IMR-90 (cell line): ENCODE measurements around the gene LDHA. TPM values are rescaled to one million over a fixed set of nuclear protein-coding genes. Genes with fewer than 3 reads are reported as not detected.

ENCODE experiments used
- ATAC-seq: fragments of 200-7000 bp; cut with Tn5 transposase; 2 replicates; pipeline ENCODE4 v1.9.1; 2020; ENCODE audit warnings: low read depth, mild to moderate bottlenecking, moderate library complexity
- BruUV-seq: library from RNA; stranded (reverse); fragments of 400-500 nt; replicated peaks from 2 replicates; lab custom pipeline; 2021; lab: Mats Ljungman, UMichigan
- CTCF ChIA-PET: fragments of 300-600 bp; formaldehyde crosslinking; extraction: SDS; loops from one replicate; lab custom pipeline; 2021; ENCODE audit warnings: antibody characterized with exemption; lab: Yijun Ruan, JAX
- POLR2A ChIA-PET: fragments of 300-600 bp; sonication (Branson Sonifier 250); formaldehyde crosslinking; loops from one replicate; lab custom pipeline; 2022; ENCODE audit warnings: antibody characterized with exemption; ENCODE audit not compliant: unreplicated experiment; lab: Charles Lee
- DNase-seq: peaks from one replicate; pipeline ENCODE4 v3.0.0; 2013
- H2AFZ ChIP-seq: replicated peaks from 2 replicates; pipeline ENCODE3; 2013; ENCODE audit warnings: low read length, mild to moderate bottlenecking; ENCODE audit not compliant: poor library complexity
- H2AK5ac ChIP-seq: 2 replicates; pipeline ENCODE4 v1.6.1; 2013; ENCODE audit warnings: low read depth, low read length, inconsistent platforms
- H2AK9ac ChIP-seq: replicated peaks from 2 replicates; pipeline ENCODE3; 2013; ENCODE audit warnings: mild to moderate bottlenecking, low read depth, low read length, moderate library complexity; ENCODE audit not compliant: poor library complexity
- H2BK120ac ChIP-seq: 2 replicates; pipeline ENCODE4 v1.6.1; 2013; ENCODE audit warnings: low read depth, low read length, inconsistent platforms
- H2BK15ac ChIP-seq: 3 replicates; pipeline ENCODE4 v1.6.1; 2013; ENCODE audit warnings: low read depth, low read length, inconsistent platforms
- H2BK20ac ChIP-seq: 2 replicates; pipeline ENCODE4 v1.6.1; 2013; ENCODE audit warnings: low read depth, mild to moderate bottlenecking, inconsistent platforms, low read length, moderate library complexity
- H2BK5ac ChIP-seq: 2 replicates; pipeline ENCODE4 v1.6.1; 2013; ENCODE audit warnings: mild to moderate bottlenecking, low read depth, low read length, inconsistent platforms; ENCODE audit not compliant: poor library complexity, severe bottlenecking
- H3K14ac ChIP-seq: replicated peaks from 2 replicates; pipeline ENCODE4 v1.6.1; 2013; ENCODE audit warnings: low read depth, low read length, inconsistent platforms
- H3K18ac ChIP-seq: 2 replicates; pipeline ENCODE4 v1.6.1; 2013; ENCODE audit warnings: low read depth, low read length, control low read depth
- H3K23ac ChIP-seq: 2 replicates; pipeline ENCODE4 v1.6.1; 2013; ENCODE audit warnings: low read depth, low read length, inconsistent platforms
- H3K27ac ChIP-seq: 2 replicates; pipeline ENCODE4 v1.5.1; 2013; ENCODE audit warnings: mild to moderate bottlenecking, control low read depth, low read length; ENCODE audit not compliant: insufficient read depth
- H3K27me3 ChIP-seq: 2 replicates; pipeline ENCODE4 v1.6.1; 2013; ENCODE audit warnings: low read length; ENCODE audit not compliant: control insufficient read depth, insufficient read depth
- H3K36me3 ChIP-seq: 2 replicates; pipeline ENCODE4 v1.6.1; 2013; ENCODE audit warnings: low read length, mixed read lengths; ENCODE audit not compliant: control insufficient read depth, insufficient read depth
- H3K4ac ChIP-seq: 2 replicates; pipeline ENCODE4 v1.6.1; 2013; ENCODE audit warnings: low read depth, low read length, inconsistent platforms
- H3K4me1 ChIP-seq: 2 replicates; pipeline ENCODE4 v1.6.1; 2013; ENCODE audit warnings: low read length, mixed read lengths; ENCODE audit not compliant: control insufficient read depth, insufficient read depth
- H3K4me2 ChIP-seq: 2 replicates; pipeline ENCODE4 v1.6.1; 2013; ENCODE audit warnings: low read depth, mild to moderate bottlenecking, control low read depth, low read length, moderate library complexity
- H3K4me3 ChIP-seq: 2 replicates; pipeline ENCODE4 v1.5.1; 2013; ENCODE audit warnings: low read depth, mild to moderate bottlenecking, control low read depth, low read length, moderate library complexity; ENCODE audit not compliant: insufficient read depth
- H3K56ac ChIP-seq: 2 replicates; pipeline ENCODE4 v1.6.1; 2013; ENCODE audit warnings: low read length, inconsistent platforms; ENCODE audit not compliant: insufficient read depth; ENCODE audit errors: extremely low read depth
- H3K79me1 ChIP-seq, 2 experiments: 2 replicates each; pipeline ENCODE4 v1.6.1; 2013; ENCODE audit warnings: low read length in 2 of 2, inconsistent platforms in 1 of 2, low read depth in 1 of 2
- H3K9ac ChIP-seq: 2 replicates; pipeline ENCODE4 v1.6.1; 2013; ENCODE audit warnings: low read depth, low read length, control low read depth
- H3K9me1 ChIP-seq: 2 replicates; pipeline ENCODE4 v1.6.1; 2013; ENCODE audit warnings: low read length, inconsistent platforms; ENCODE audit not compliant: insufficient read depth
- H3K9me3 ChIP-seq: 2 replicates; pipeline ENCODE4 v1.6.1; 2013; ENCODE audit warnings: low read length; ENCODE audit not compliant: control insufficient read depth, insufficient read depth
- H4K20me1 ChIP-seq: 2 replicates; pipeline ENCODE4 v1.6.1; 2013; ENCODE audit warnings: low read length, inconsistent platforms; ENCODE audit not compliant: insufficient read depth
- H4K5ac ChIP-seq: 2 replicates; pipeline ENCODE4 v1.6.1; 2013; ENCODE audit warnings: mild to moderate bottlenecking, low read depth, low read length, control low read depth
- H4K8ac ChIP-seq, 2 experiments: 2 replicates each; pipeline ENCODE4 v1.6.1; 2013; ENCODE audit warnings: low read depth in 2 of 2, low read length in 2 of 2, control low read depth in 1 of 2, inconsistent platforms in 1 of 2
- H4K91ac ChIP-seq: 2 replicates; pipeline ENCODE4 v1.6.1; 2013; ENCODE audit warnings: low read depth, low read length, inconsistent platforms; ENCODE audit not compliant: insufficient read depth
- BHLHE40 ChIP-seq: fragments of 150-350 bp; IDR thresholded peaks from 2 replicates; pipeline ENCODE4 v1.6.1; 2016; ENCODE audit warnings: mild to moderate bottlenecking, low read depth, low read length
- CHD1 ChIP-seq: IDR thresholded peaks from 2 replicates; pipeline ENCODE4 v1.6.1; 2012; ENCODE audit warnings: low read depth, low read length, improper control_type of control experiment
- CTCF ChIP-seq: conservative IDR thresholded peaks from 2 replicates; pipeline ENCODE4 v1.5.1; 2012; ENCODE audit warnings: mild to moderate bottlenecking, low read depth, low read length, improper control_type of control experiment
- FOS ChIP-seq: fragments of 150-350 bp; IDR thresholded peaks from 2 replicates; pipeline ENCODE4 v1.6.1; 2016; ENCODE audit warnings: low read depth, low read length
- MAFK ChIP-seq: IDR thresholded peaks from 2 replicates; pipeline ENCODE4 v1.6.1; 2012; ENCODE audit warnings: low read depth, low read length, improper control_type of control experiment
- NFE2L2 ChIP-seq: fragments of 150-350 bp; IDR thresholded peaks from 2 replicates; pipeline ENCODE4 v1.6.1; 2016; ENCODE audit warnings: low read depth, mild to moderate bottlenecking, low read length
- RAD21 ChIP-seq: IDR thresholded peaks from 2 replicates; pipeline ENCODE4 v1.6.1; 2012; ENCODE audit warnings: low read length, improper control_type of control experiment
- RCOR1 ChIP-seq: IDR thresholded peaks from 2 replicates; pipeline ENCODE4 v1.6.1; 2012; ENCODE audit warnings: mild to moderate bottlenecking, low read length, improper control_type of control experiment; ENCODE audit not compliant: insufficient replicate concordance
- RFX5 ChIP-seq: IDR thresholded peaks from 2 replicates; pipeline ENCODE4 v1.8.0; 2012; ENCODE audit warnings: low read depth, mild to moderate bottlenecking, low read length, moderate library complexity
- SMC3 ChIP-seq: fragments of 150-350 bp; IDR thresholded peaks from 2 replicates; pipeline ENCODE4 v1.6.1; 2016; ENCODE audit warnings: low read depth, mild to moderate bottlenecking, antibody characterized with exemption, low read length, moderate library complexity
- WGBS, 2 experiments: methylation state at CpG; one replicate each; pipeline versions ENCODE4 v1.1.5 to v1.1.7; 2013; ENCODE audit warnings: missing lambda C conversion rate in 2 of 2; ENCODE audit not compliant: insufficient read length in 1 of 2; ENCODE audit errors: extremely low coverage in 2 of 2; 5-methylcytosine and 5-hydroxymethylcytosine counted together
- dilution Hi-C: fragments of 300-500 bp; cut with HindIII; formaldehyde crosslinking; loops from one replicate; pipeline ENCODE4 v1.14.3; 2018; ENCODE audit warnings: low sequenced_read_pairs; ENCODE audit not compliant: unreplicated experiment
- in situ Hi-C: fragments of 300-500 bp; cut with MboI; formaldehyde crosslinking; loops from 3 replicates; pipeline ENCODE4 v1.14.3; 2019; ENCODE audit warnings: low sequenced_read_pairs, inconsistent platforms, mixed read lengths
- intact Hi-C: fragments of 100-400 bp; cut with micrococcal nuclease; formaldehyde crosslinking; loops from 2 replicates; pipeline ENCODE4 v1.10.0; 2022
- polyA plus RNA-seq, 3 experiments: library from polyadenylated mRNA; depleted of rRNA; stranded (reverse); fragments of >200 nt; gene quantifications; 2 replicates each; pipeline ENCODE4 v1.2.3, GENCODE V29; 2012; ENCODE audit warnings: low replicate concordance in 1 of 3
- total RNA-seq: library from RNA; depleted of rRNA; stranded (reverse); fragments of >200 nt; gene quantifications from 2 replicates; pipeline ENCODE4 v1.2.3, GENCODE V29; 2012
- TF ChIP-seq, protein P1 (sequence below): fragments of 150-350 bp; IDR thresholded peaks from 2 replicates; pipeline ENCODE4 v1.6.1; 2017; ENCODE audit warnings: mild to moderate bottlenecking, antibody characterized with exemption, low read length, low read depth

Gene LDHA
- total and polyA plus RNA-seq, 2 of the 4 experiments (the other 2 are of a cell fraction): 1,735 to 1,813 TPM

DNA sequence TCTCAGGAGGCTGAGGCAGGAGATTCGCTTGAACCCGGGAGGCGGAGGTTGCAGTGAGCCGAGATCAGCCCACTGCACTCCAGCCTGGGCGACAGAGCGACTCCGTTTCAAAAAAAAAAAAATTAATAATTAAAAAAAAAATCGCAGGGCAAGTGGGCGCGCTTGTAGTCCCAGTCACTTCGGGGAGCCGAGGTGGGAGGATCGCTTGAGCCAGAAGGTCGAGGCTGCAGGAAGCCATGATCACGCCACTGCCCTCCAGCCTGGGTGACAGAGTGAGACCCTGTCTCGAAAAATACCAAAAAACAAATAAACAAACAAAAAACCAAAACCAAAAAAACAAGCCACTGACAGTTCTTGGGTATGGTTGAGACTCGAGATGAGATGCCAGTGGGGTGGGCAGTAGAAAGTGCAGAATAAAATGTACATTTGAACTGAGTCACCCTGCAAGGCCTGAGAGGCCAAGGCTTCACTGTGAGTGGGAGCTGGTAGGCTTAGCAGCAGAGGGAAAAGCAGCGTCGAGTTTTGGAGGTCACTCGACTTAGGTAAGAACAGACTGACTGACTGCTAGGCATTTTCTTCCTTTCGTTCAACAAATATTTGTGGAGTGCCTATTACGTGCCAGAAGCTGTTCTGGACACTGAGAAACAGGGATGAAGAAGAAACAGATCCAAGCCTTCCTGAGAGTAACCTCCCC, 635 bp upstream of the LDHA start (continued):
- TF ChIP-seq SMC3: no peak

- intact Hi-C loops (loop anchor here (1.0 to 10.0 kb wide), 4 partner anchors 11 to 240 kb away; partner anchors contain the start of gene SPTY2D1), in situ Hi-C loops (no loop called here)
- H2BK5ac ChIP-seq: peak overlapping the region; percentile 95
- no peak for TF ChIP-seq RFX5
- TF ChIP-seq, protein P1, sequence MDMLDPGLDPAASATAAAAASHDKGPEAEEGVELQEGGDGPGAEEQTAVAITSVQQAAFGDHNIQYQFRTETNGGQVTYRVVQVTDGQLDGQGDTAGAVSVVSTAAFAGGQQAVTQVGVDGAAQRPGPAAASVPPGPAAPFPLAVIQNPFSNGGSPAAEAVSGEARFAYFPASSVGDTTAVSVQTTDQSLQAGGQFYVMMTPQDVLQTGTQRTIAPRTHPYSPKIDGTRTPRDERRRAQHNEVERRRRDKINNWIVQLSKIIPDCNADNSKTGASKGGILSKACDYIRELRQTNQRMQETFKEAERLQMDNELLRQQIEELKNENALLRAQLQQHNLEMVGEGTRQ: no peak
- TF ChIP-seq RCOR1: no peak
- TF ChIP-seq RAD21: no peak
- no peak for TF ChIP-seq NFE2L2
- no peak for TF ChIP-seq MAFK
- TF ChIP-seq CTCF: no peak
- TF ChIP-seq BHLHE40: no peak
- TF ChIP-seq CHD1: no peak; the same call in 1 of the 2 replicates
- TF ChIP-seq FOS: no peak
Observed at GRCh38 chr11:18394928-18395734, 768 bp downstream of the LDHA start.

More at GRCh38 chr11:18394928-18395734, 768 bp downstream of the LDHA start:
- WGBS, 2 experiments: 0% methylated on average over 14 of the region's 36 CpGs; no CpG with 5 or more reads in 1 of the 2 experiments
- peak overlapping the region; percentile 89 for H2AFZ ChIP-seq
- BruUV-seq: no TSS peak
- peak overlapping the region; percentile 33 for H2BK120ac ChIP-seq
- peaks cover 27% of the 10 kb centered on the region for H3K36me3 ChIP-seq
- H3K56ac ChIP-seq: peak overlapping the region; percentile 95
- peak overlapping the region; percentile 73 for H3K18ac ChIP-seq
- ChIA-PET POLR2A (interaction anchor here (0.5 to 2.6 kb wide), 7 partner anchors 9 to 238 kb away, joined by 4 to 28 read pairs (median 4); no protein-coding TSS in a partner anchor), CTCF (interaction anchor here (0.6 to 1.6 kb wide), 3 partner anchors 11 to 68 kb away, joined by 3 to 4 read pairs (median 3); no protein-coding TSS in a partner anchor)
- H3K9ac ChIP-seq: peak overlapping the region; percentile 100
- H3K27ac ChIP-seq: peak overlapping the region; percentile 95
- DNase-seq (peak; percentile 3), ATAC-seq (no peak)
- no peak overlapping the region for H2BK15ac ChIP-seq
- peak overlapping the region; percentile 82 for H2AK5ac ChIP-seq
- H3K14ac ChIP-seq: peak overlapping the region; percentile 99
- peak overlapping the region; percentile 98 for H3K23ac ChIP-seq
- no peaks in the 10 kb centered on the region for H3K9me3 ChIP-seq
- H4K8ac ChIP-seq: peak overlapping the region; percentile 80 to 91
- H4K20me1 ChIP-seq: peaks cover 54% of the 10 kb centered on the region
- H3K9me1 ChIP-seq: no peaks in the 10 kb centered on the region; the same call in 1 of the 2 replicates
- H3K4me2 ChIP-seq: peak overlapping the region; percentile 73
- peak overlapping the region; percentile 99 for H2AK9ac ChIP-seq
- peak overlapping the region; percentile 80 for H3K4ac ChIP-seq
- H2BK20ac ChIP-seq: no peak overlapping the region
- H3K4me3 ChIP-seq: peak overlapping the region; percentile 91
- dilution Hi-C loops: no loop called here
- H3K4me1 ChIP-seq: peaks cover 6% of the 10 kb centered on the region
- no peaks in the 10 kb centered on the region for H3K27me3 ChIP-seq
- peaks cover 3 to 39% of the 10 kb centered on the region in 2 experiments for H3K79me1 ChIP-seq
- peak overlapping the region; percentile 96 for H4K91ac ChIP-seq
- peak overlapping the region; percentile 80 for H4K5ac ChIP-seq
